C4-2B (cell line): ENCODE results near the gene MFSD1.
"Not testable (repeated sequence)": the region's sequence is repeated elsewhere in the genome, so short reads cannot be mapped to it uniquely, and the experiment has no call there.

Experiments used
- H3K27ac ChIP-seq: fragments of 450-650 bp; 2 replicates; pipeline ENCODE4 v1.5.1; 2017
- CTCF ChIP-seq: fragments of 450-650 bp; conservative IDR thresholded peaks from 2 replicates; pipeline ENCODE4 v1.5.1; 2017; ENCODE audit warnings: mild to moderate bottlenecking
- ZFX ChIP-seq: fragments of 450-650 bp; IDR thresholded peaks from 2 replicates; pipeline ENCODE4 v1.6.1; 2017

MFSD1 gene

GRCh38 chr3:158788446-158788845 is 13.4 kb upstream of the MFSD1 start:
- peak overlapping the region; percentile 40; the same call in 1 of the 2 replicates for H3K27ac ChIP-seq
- TF ChIP-seq CTCF: no peak
- TF ChIP-seq ZFX: no peak

DNA sequence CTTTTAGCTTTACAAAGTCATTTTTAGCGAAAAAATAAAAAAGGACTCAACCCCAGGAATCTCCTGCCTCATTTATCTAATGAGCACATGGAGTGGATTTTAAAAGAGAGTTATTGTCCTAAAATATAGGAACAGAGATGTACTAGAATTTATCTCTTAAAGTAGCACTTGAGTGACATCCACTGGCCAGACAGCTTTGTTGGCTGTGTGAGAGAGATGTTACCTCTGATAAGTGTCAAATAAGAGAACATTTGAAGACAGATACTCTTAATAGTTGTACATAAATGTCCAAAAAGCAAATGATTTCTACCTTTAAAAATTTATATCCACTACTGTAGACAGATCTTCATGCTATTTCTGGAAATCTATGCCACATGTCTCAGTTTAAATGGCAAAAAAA is 12.3 kb upstream of the MFSD1 start:
- no peak overlapping the region for H3K27ac ChIP-seq
- TF ChIP-seq CTCF (peak; percentile 77), ZFX (no peak)

DNA sequence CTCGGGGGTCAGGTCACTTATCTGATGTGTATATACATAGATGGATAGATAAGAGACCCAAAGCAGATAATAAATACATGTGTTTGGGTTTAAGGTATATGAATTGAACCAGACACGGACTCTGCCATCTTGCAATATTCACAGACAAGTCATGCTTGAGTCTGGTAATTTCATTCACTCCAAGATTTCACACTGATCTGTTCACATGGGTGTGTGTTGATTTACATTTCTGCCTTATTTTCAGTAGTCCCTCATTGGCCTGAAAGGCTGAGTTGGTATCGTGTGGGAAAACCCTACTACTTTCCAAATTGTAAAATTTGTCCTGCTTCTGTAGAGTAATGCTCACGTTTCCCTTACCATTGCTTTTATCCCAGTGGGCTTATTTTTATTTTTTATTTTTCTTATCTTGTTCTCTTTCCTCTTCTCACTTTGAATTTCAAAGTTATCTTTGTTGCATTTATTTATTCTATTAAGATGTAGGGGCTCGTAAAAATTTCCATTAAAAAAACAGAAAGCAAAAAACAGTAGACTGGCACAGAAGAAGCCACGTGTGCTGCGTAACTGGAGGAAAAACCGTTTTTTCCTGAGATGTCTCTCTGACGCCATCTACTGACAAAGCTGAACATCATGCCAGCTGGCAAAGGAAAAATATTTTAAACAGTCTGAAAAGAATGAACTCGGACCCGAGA is 10.8 kb upstream of the MFSD1 start:
- no peak overlapping the region for H3K27ac ChIP-seq

DNA sequence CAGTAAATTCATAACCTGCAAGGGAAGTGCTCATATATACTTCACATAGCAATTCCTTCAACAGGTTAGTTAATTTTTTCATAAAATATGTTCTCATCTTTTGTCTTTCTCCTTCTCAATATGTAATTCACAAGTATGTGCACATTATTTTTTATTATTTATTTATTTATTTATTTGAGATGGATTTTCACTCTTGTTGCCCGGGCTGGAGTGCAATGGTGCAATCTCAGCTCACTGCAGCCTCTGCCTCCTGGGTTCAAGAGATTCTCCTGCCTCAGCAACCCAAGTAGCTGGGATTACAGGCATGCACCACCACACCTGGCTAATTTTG is 10.3 kb upstream of the MFSD1 start:
- not testable (repeated sequence) for H3K27ac ChIP-seq
- TF ChIP-seq CTCF: peak; percentile 75

More for the DNA sequence above, 10.8 kb upstream of the MFSD1 start:
- TF ChIP-seq CTCF (peak; percentile 97), ZFX (no peak)

- H3K27ac ChIP-seq: no peak overlapping the region
- TF ChIP-seq CTCF (no peak), ZFX (no peak)
These were observed 9.1 kb upstream of the MFSD1 start for GRCh38 chr3:158792709-158793108.

DNA sequence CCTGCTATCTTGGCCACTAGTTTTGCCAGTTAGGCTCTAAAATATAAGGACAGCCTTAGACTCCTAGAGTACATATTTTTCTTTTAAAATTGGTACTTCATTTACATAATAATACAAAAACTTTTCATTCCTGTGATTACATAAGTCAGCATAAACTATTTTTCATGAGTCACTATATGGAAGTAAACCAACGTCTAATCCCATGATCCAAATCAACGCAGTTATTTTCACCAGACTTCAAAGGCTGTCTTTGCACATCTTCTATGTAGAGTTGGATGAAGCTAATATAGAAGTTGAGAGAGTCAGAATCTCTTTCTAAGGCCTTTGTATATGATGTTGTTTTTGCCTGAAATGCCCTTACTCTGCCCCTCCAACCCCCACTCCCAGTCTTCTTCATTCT is 7.6 kb upstream of the MFSD1 start:
- no peak for TF ChIP-seq ZFX
- no peak for TF ChIP-seq CTCF
- H3K27ac ChIP-seq: no peak overlapping the region

- TF ChIP-seq CTCF: peak; percentile 92
- TF ChIP-seq ZFX: no peak
- H3K27ac ChIP-seq: no peak overlapping the region
These were observed 6.8 kb upstream of the MFSD1 start for GRCh38 chr3:158794936-158795518.
